Parathyroid adenoma (tissue), 2 donors: ENCODE measurements around the gene POLR2J.

ENCODE experiments used
- H2AFZ ChIP-seq: fragments of 300-600 bp; sonication (generic); one replicate; pipeline ENCODE4 v1.7.0; 2017; ENCODE audit warnings: antibody characterized with exemption, mild to moderate bottlenecking
- H3K27ac ChIP-seq: fragments of 300-600 bp; sonication (generic); one replicate; pipeline ENCODE4 v1.7.0; 2017
- H3K27me3 ChIP-seq: fragments of 300-600 bp; sonication (generic); one replicate; pipeline ENCODE4 v1.7.0; 2017; ENCODE audit warnings: low read length; ENCODE audit not compliant: control insufficient read depth, insufficient read depth
- H3K36me3 ChIP-seq: fragments of 300-600 bp; sonication (generic); one replicate; pipeline ENCODE4 v1.7.0; 2017; ENCODE audit warnings: low read length; ENCODE audit not compliant: control insufficient read depth, insufficient read depth
- H3K4me1 ChIP-seq: fragments of 300-600 bp; sonication (generic); one replicate; pipeline ENCODE4 v1.7.0; 2017; ENCODE audit warnings: control low read depth
- H3K4me2 ChIP-seq: fragments of 300-600 bp; sonication (generic); one replicate; pipeline ENCODE4 v1.7.0; 2017; ENCODE audit warnings: low read length
- H3K4me3 ChIP-seq: fragments of 300-600 bp; sonication (generic); one replicate; pipeline ENCODE4 v1.7.0; 2017; ENCODE audit warnings: low read depth, low read length
- H3K79me2 ChIP-seq: fragments of 300-600 bp; sonication (generic); one replicate; pipeline ENCODE4 v1.7.0; 2017; ENCODE audit warnings: control low read depth
- H3K9ac ChIP-seq: fragments of 300-600 bp; sonication (generic); one replicate; pipeline ENCODE4 v1.7.0; 2017; ENCODE audit warnings: mild to moderate bottlenecking
- H3K9me3 ChIP-seq: fragments of 300-600 bp; sonication (generic); one replicate; pipeline ENCODE4 v1.7.0; 2017; ENCODE audit warnings: low read length; ENCODE audit not compliant: control insufficient read depth
- TF ChIP-seq, protein P1 (sequence below): fragments of 300-600 bp; sonication (generic); IDR thresholded peaks from one replicate; pipeline ENCODE4 v1.7.0; 2017; ENCODE audit warnings: antibody characterized with exemption, mild to moderate bottlenecking
- donor health status: primary hyperparathyroidism.

POLR2J gene

DNA sequence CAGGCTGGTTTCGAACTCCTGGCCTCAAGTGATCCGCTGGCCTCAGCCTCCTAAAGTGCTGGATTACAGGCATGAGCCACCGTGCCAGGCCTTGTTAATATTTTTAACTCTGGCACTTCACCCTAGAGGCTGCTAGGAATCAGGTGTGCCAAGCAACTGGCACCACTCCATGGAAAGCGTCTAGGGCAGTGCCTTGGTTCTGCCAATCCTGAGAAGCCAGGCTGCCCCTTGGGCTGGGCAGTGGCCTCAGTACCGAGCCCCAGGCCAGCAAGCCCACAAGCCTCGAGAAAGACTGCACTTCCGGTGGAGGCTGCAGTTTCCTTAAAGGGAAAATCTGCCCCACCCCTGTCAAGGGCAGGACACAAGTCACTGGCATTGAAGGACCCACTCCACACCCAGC, 25.4 kb downstream of the POLR2J start:
- no peaks in the 10 kb centered on the region for H3K9me3 ChIP-seq
- no peak overlapping the region for H2AFZ ChIP-seq
- no peak overlapping the region for H3K27ac ChIP-seq
- TF ChIP-seq, protein P1, sequence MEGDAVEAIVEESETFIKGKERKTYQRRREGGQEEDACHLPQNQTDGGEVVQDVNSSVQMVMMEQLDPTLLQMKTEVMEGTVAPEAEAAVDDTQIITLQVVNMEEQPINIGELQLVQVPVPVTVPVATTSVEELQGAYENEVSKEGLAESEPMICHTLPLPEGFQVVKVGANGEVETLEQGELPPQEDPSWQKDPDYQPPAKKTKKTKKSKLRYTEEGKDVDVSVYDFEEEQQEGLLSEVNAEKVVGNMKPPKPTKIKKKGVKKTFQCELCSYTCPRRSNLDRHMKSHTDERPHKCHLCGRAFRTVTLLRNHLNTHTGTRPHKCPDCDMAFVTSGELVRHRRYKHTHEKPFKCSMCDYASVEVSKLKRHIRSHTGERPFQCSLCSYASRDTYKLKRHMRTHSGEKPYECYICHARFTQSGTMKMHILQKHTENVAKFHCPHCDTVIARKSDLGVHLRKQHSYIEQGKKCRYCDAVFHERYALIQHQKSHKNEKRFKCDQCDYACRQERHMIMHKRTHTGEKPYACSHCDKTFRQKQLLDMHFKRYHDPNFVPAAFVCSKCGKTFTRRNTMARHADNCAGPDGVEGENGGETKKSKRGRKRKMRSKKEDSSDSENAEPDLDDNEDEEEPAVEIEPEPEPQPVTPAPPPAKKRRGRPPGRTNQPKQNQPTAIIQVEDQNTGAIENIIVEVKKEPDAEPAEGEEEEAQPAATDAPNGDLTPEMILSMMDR, result no peak
- no peaks in the 10 kb centered on the region for H3K27me3 ChIP-seq
- H3K9ac ChIP-seq, result no peak overlapping the region
- no peaks in the 10 kb centered on the region for H3K4me1 ChIP-seq
- H3K79me2 ChIP-seq, result no peaks in the 10 kb centered on the region
- no peak overlapping the region for H3K4me3 ChIP-seq
- no peaks in the 10 kb centered on the region for H3K36me3 ChIP-seq
- no peak overlapping the region for H3K4me2 ChIP-seq

DNA sequence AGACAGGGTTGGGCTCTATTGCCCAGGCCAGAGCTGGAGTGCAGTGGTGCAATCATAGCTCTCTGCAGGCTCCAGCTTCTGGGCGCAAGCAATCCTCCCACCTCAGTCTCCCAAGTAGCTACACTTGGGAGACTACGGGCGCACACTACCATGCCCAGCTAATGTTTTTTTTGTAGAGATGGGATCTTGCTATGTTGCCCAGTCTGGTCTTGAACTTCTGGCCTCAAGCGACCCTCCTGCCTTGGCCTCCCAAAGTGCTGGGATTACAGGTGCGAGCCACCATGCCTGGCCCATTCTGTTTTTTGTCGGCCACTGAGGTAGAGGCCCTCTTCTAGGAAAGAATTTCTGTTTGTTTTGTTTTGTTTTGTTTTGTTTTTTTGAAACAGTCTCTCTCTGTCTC, 26.3 kb downstream of the POLR2J start:
- TF ChIP-seq, protein P1, result no peak
- no peaks in the 10 kb centered on the region for H3K4me1 ChIP-seq
- H3K79me2 ChIP-seq, result no peaks in the 10 kb centered on the region
- H3K4me2 ChIP-seq, result no peak overlapping the region
- no peak overlapping the region for H2AFZ ChIP-seq
- no peaks in the 10 kb centered on the region for H3K9me3 ChIP-seq
- H3K4me3 ChIP-seq, result no peak overlapping the region
- H3K27ac ChIP-seq, result no peak overlapping the region
- H3K36me3 ChIP-seq, result no peaks in the 10 kb centered on the region
- H3K27me3 ChIP-seq, result no peaks in the 10 kb centered on the region
- no peak overlapping the region for H3K9ac ChIP-seq

DNA sequence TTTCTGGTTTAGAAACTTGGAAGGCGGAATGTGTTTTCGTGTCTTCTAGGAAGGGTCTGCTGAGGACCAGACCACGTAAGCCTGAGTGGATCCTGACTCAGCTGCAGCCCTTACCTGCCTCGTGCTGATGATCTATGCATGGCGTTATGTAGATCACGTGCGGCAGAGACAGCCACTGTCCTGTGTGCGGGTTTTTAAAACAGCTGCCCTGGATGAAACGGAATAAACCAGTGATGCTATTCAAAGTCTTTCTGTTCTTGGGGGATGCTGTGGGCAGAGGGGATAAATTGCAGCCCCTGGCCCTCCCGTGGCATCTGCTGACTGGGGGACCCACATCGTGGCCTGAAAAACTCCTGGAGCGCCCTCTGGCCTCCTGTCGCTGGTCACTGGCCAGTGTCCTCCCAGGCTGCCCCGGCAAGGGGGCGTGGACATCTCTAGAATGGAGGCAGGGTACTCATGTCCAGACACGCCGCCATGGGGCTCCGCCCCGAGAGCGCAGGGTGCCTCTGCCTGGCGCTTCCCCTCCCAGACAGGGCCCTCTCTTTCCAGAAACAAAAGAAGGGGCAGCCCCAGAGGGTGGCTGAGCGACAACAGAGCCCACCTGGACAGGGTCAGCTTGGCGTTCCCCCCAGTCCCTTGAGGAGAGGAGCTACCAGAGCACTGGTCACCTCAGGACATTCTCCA, 27.2 kb downstream of the POLR2J start:
- Histone ChIP-seq H3K27me3 (no peaks in the 10 kb centered on the region), H3K79me2 (no peaks in the 10 kb centered on the region), H2AFZ (peak overlapping the region; percentile 62), H3K4me2 (no peak overlapping the region), H3K9me3 (no peaks in the 10 kb centered on the region), H3K36me3 (no peaks in the 10 kb centered on the region), H3K4me1 (no peaks in the 10 kb centered on the region), H3K9ac (no peak overlapping the region), H3K27ac (no peak overlapping the region), H3K4me3 (no peak overlapping the region)
- TF ChIP-seq, protein P1, result peak; percentile 25

DNA sequence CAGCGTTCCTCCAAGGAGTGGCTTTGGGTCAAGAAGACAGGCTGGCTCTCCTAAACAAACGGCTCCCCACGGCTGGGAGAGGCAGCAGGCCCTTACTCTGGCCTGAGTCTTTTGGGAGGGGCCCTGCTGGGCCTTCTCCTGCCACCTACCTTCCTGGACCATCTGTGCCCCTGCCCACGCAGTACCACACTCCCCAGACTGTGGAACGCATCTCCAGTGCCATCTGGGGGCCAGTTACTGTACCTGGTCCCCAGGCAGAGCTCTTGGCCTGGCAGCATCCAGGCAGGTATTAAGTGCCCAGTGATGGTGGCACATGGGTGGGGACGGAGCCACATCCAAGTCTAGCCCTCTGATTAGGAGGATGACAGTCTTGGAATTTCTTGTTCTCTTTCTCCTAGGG, 28.5 kb downstream of the POLR2J start:
- no peak overlapping the region for H3K4me2 ChIP-seq
- H3K27me3 ChIP-seq, result no peaks in the 10 kb centered on the region
- H3K4me3 ChIP-seq, result no peak overlapping the region
- TF ChIP-seq, protein P1, result peak; percentile 45
- no peak overlapping the region for H2AFZ ChIP-seq
- no peak overlapping the region for H3K27ac ChIP-seq
- no peaks in the 10 kb centered on the region for H3K36me3 ChIP-seq
- H3K4me1 ChIP-seq, result no peaks in the 10 kb centered on the region
- no peak overlapping the region for H3K9ac ChIP-seq
- no peaks in the 10 kb centered on the region for H3K79me2 ChIP-seq
- H3K9me3 ChIP-seq, result no peaks in the 10 kb centered on the region

DNA sequence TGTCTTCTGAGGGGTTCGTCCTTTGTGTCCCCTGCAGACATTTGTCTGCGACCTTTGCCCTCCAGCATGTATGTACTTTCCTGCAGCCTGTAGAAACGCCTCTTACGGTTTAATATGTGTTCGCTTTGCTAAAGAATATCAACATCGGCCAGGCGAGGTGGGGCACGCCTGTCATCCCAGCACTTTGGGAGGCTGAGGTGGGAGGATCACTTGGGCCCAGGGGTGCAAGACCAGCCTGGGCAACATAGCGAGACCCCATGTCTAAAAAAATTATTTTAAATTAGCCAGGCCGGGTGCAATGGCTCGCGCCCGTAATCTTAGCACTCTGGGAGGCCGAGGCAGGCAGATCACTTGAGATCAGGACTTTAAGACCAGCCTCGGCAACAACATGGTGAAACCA, 29.6 kb downstream of the POLR2J start:
- Histone ChIP-seq H3K27ac (no peak overlapping the region), H3K9me3 (no peaks in the 10 kb centered on the region), H3K4me2 (no peak overlapping the region), H3K27me3 (no peaks in the 10 kb centered on the region), H3K36me3 (no peaks in the 10 kb centered on the region), H3K79me2 (no peaks in the 10 kb centered on the region), H3K4me3 (no peak overlapping the region), H3K9ac (no peak overlapping the region), H3K4me1 (no peaks in the 10 kb centered on the region), H2AFZ (no peak overlapping the region)
- TF ChIP-seq, protein P1, result no peak
